Psoas muscle (tissue), 8 donors: ENCODE measurements around the gene AGFG2. TPM values are rescaled to one million over a fixed set of nuclear protein-coding genes. Genes with fewer than 3 reads are reported as not detected.

Experiments used
- ATAC-seq, 4 donors: fragments of 200-7000 bp; cut with Tn5 transposase; one replicate each; pipeline ENCODE4 v1.9.1; 2020; ENCODE audit warnings: moderate library complexity in 3 of 4, mild to moderate bottlenecking in 2 of 4
- DNase-seq, 2 donors: peaks; one replicate each; pipeline ENCODE4 v3.0.0-alpha.2; 2020
- H3K27ac ChIP-seq: fragments of 200-600 bp; one replicate; pipeline ENCODE4 v1.8.0; 2022
- H3K27me3 ChIP-seq, 3 donors: fragments of 200-600 bp in 1 of 3; one replicate each; pipeline versions ENCODE4 v1.6.1 to v1.8.0; 2013 to 2022; ENCODE audit warnings: low read length in 2 of 3, mild to moderate bottlenecking in 2 of 3, moderate library complexity in 1 of 3; ENCODE audit not compliant: insufficient read depth in 3 of 3
- H3K36me3 ChIP-seq, 2 donors: fragments of 200-600 bp in 1 of 2; one replicate each; pipeline versions ENCODE4 v1.6.1 to v1.8.0; 2013 to 2022; ENCODE audit warnings: low read depth in 1 of 2, mild to moderate bottlenecking in 1 of 2, moderate library complexity in 1 of 2; ENCODE audit not compliant: insufficient read depth in 1 of 2
- H3K4me1 ChIP-seq: fragments of 200-600 bp; one replicate; pipeline ENCODE4 v1.8.0; 2022
- H3K4me3 ChIP-seq: fragments of 200-600 bp; one replicate; pipeline ENCODE4 v1.8.0; 2022; ENCODE audit warnings: mild to moderate bottlenecking
- H3K9me3 ChIP-seq: fragments of 200-600 bp; one replicate; pipeline ENCODE4 v1.8.0; 2022
- WGBS, 3 donors: extraction: QIAGEN DNeasy Blood & Tissue Kit; methylation state at CpG; one replicate each; pipeline versions ENCODE4 v1.1.6 to v1.1.7; 2013; 5-methylcytosine and 5-hydroxymethylcytosine counted together
- intact Hi-C, 2 donors: fragments of 100-400 bp; cut with DNase I; formaldehyde crosslinking; loops; one replicate each; pipeline versions ENCODE4 v1.11.0 to v1.14.2; 2022
- polyA plus RNA-seq, 3 donors: library from polyadenylated mRNA; stranded (reverse); fragments of 200-250 nt; gene quantifications; one replicate each; pipeline ENCODE4 v1.2.3, GENCODE V29; 2013
- total RNA-seq, 4 donors: library from RNA; stranded (reverse); fragmentation: NEBNext Ultra II Directional in 2 of 4; extraction: Animal tissue kit (Norgen Biotek cat#: 25700) in 2 of 4; gene quantifications; one replicate each; pipeline versions ENCODE4 v1.2.1 to v1.2.4, GENCODE V29; 2021 to 2023
- TF ChIP-seq, protein P1 (sequence below): fragments of 200-600 bp; IDR thresholded peaks from one replicate; pipeline ENCODE4 v1.8.0; 2022; ENCODE audit warnings: antibody characterized with exemption
- donor health status: healthy with polysubstance abuse.
- donor health status: DM: no; HTN: no; CAD: no; lungs with moderate emphysema.
- donor health status: Bipolar disorder and iron deficiency.
- donor health status: healthy.
- donor health status: DM: yes; HTN: yes; CAD: no.
- donor health status: DM: no; HTN: no; CAD: no.
- donor health status: DM: no; HTN: no; CAD: no.
- donor health status: DM: yes; HTN: yes; CAD: no.

The AGFG2 gene
- total and polyA plus RNA-seq, 7 donors: 4.8 to 14.7 (median 8.8) TPM

- Histone ChIP-seq H3K27ac (no peak overlapping the region), H3K27me3 (peaks cover 0 to 3% (median 0%) of the 10 kb centered on the region in 3 donors), H3K4me3 (no peak overlapping the region), H3K9me3 (no peaks in the 10 kb centered on the region), H3K36me3 (no peaks in the 10 kb centered on the region), H3K4me1 (peaks cover 5% of the 10 kb centered on the region)
- TF ChIP-seq, protein P1, sequence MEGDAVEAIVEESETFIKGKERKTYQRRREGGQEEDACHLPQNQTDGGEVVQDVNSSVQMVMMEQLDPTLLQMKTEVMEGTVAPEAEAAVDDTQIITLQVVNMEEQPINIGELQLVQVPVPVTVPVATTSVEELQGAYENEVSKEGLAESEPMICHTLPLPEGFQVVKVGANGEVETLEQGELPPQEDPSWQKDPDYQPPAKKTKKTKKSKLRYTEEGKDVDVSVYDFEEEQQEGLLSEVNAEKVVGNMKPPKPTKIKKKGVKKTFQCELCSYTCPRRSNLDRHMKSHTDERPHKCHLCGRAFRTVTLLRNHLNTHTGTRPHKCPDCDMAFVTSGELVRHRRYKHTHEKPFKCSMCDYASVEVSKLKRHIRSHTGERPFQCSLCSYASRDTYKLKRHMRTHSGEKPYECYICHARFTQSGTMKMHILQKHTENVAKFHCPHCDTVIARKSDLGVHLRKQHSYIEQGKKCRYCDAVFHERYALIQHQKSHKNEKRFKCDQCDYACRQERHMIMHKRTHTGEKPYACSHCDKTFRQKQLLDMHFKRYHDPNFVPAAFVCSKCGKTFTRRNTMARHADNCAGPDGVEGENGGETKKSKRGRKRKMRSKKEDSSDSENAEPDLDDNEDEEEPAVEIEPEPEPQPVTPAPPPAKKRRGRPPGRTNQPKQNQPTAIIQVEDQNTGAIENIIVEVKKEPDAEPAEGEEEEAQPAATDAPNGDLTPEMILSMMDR: no peak
- ATAC-seq (no peak), DNase-seq (no peak)
- intact Hi-C loops: loop anchor here in 1 of 2 donors (5.0 kb wide), 1 partner anchor 85 kb away; the partner anchor contains the start of gene GIGYF1
- 91 to 96% (median 95%) methylated on average over 8 of the region's 8 CpGs for WGBS, 3 donors
These were observed 68.1 kb downstream of the AGFG2 start for GRCh38 chr7:100607111-100607510.

- Histone ChIP-seq H3K27ac (no peak overlapping the region), H3K4me3 (no peak overlapping the region), H3K4me1 (peaks cover 3% of the 10 kb centered on the region), H3K27me3 (no peaks in the 10 kb centered on the region), H3K9me3 (no peaks in the 10 kb centered on the region), H3K36me3 (peaks cover 0 to 2% of the 10 kb centered on the region in 2 donors)
- DNase-seq (no peak), ATAC-seq (no peak)
- WGBS, 3 donors: 93 to 95% (median 95%) methylated on average over 5 of the region's 5 CpGs
- intact Hi-C loops: loop anchor here (5.0 kb wide), 2 partner anchors 62 to 82 kb away; partner anchors contain the start of genes GNB2 (in 2 of the 2) and GIGYF1 (in 1 of the 2)
- TF ChIP-seq, protein P1: no peak
These were observed 71.0 kb downstream of the AGFG2 start for GRCh38 chr7:100609958-100610357.

- H3K4me3 ChIP-seq: peak within 1 kb of the TSS; percentile 88
- TF ChIP-seq, protein P1: no peak
- H3K4me1 ChIP-seq: no peaks in the 10 kb centered on the region
- intact Hi-C loops: loop anchor here (1.0 to 5.0 kb wide), 2 partner anchors 26 to 60 kb away; partner anchors contain the start of genes GNB2 (in 2 of the 2), FBXO24 (in 1 of the 2) and LRCH4 (in 1 of the 2)
- H3K9me3 ChIP-seq: no peaks in the 10 kb centered on the region
- WGBS, 3 donors: 0 to 1% (median 0%) methylated on average over 35 to 61 of the region's 61 CpGs
- peak; percentile 98 to 99 for DNase-seq
- H3K27ac ChIP-seq: peak within 1 kb of the TSS; percentile 99
- H3K36me3 ChIP-seq: peaks cover 0 to 9% of the 10 kb centered on the region in 2 donors
- H3K27me3 ChIP-seq: no peaks in the 10 kb centered on the region
- peak; percentile 96 to 99 (median 97) for ATAC-seq
These were observed 73.2 kb downstream of the AGFG2 start, which contains the start of gene MOSPD3 for GRCh38 chr7:100611983-100612729. TSS of gene MOSPD3 (plus strand) at chr7:100612540. CDS start at chr7:100612792, 252 bp downstream.

DNA sequence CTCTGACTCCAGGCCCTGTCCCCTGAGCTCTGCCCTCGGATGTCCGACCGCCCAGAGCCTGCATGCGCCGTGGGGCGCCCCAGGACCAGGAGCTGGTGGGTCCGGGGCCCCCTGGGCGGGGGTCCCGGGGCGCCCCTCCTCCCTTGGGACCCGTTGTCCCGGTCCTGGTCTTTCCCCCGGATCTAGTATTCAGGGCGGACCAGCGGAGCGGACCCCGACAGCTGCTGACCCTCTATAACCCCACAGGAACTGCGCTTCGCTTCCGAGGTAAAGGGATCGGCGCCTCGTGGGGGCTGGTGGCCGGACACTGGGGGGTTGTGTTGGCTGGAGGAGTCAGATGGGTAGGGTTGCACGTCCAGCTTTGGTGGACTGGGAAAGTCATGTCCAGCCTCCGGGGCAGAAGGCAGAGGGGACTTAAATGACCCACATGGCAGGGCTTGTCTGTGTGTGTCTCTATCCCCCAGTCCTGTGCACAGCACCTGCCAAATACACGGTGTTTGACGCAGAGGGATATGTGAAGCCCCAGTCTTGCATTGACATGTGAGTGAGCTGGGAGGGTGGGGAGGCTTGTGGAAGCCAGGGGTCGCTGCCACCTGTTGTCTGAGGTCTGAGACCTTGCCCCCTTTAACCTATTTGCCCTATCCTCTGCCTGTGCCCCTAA lies 73.9 kb downstream of the AGFG2 start:
- Histone ChIP-seq H3K36me3 (peaks cover 0 to 9% of the 10 kb centered on the region in 2 donors), H3K27ac (peak overlapping the region; percentile 99), H3K9me3 (no peaks in the 10 kb centered on the region), H3K4me1 (no peaks in the 10 kb centered on the region), H3K4me3 (peak overlapping the region; percentile 88), H3K27me3 (no peaks in the 10 kb centered on the region)
- DNase-seq: no peak
- TF ChIP-seq, protein P1: no peak
- intact Hi-C loops: loop anchor here (1.0 to 5.0 kb wide), 2 partner anchors 27 to 59 kb away; partner anchors contain the start of genes GNB2 (in 2 of the 2), FBXO24 (in 1 of the 2) and LRCH4 (in 1 of the 2)
- ATAC-seq: no peak
- WGBS, 3 donors: 2 to 4% (median 4%) methylated on average over 22 to 29 of the region's 29 CpGs
